H1 (cell line): ENCODE data around the gene SCAMP4. TPM values are rescaled to one million over a fixed set of nuclear protein-coding genes. Genes with fewer than 3 reads are reported as not detected.
A peak's percentile ranks its signal among the peaks of the same experiment; 100 is the strongest.

Experiments used
- CTCF ChIA-PET: fragments of 300-600 bp; sonication (Branson Sonifier 250); formaldehyde crosslinking; loops from one replicate; lab custom pipeline; 2021; ENCODE audit not compliant: partially characterized antibody; lab: Charles Lee
- POLR2A ChIA-PET: fragments of 300-600 bp; sonication (Branson Sonifier 250); formaldehyde crosslinking; loops from one replicate; lab custom pipeline; 2021; ENCODE audit warnings: inconsistent platforms; ENCODE audit not compliant: partially characterized antibody; lab: Charles Lee
- DNase-seq, 2 experiments: peaks; one replicate each; pipeline versions ENCODE4 v3.0.0 to v3.0.0-alpha.2; 2010 to 2022; ENCODE audit warnings: low spot score in 2 of 2, low read depth in 1 of 2, mixed read lengths in 1 of 2
- FAIRE-seq: peaks from 2 replicates; lab custom pipeline; 2011; peaks lifted over from hg19 to GRCh38; lab: Jason Lieb, UNC
- H2AFZ ChIP-seq: 2 replicates; pipeline ENCODE4 v1.8.1; 2012; ENCODE audit warnings: low read length, inconsistent platforms
- H2AK5ac ChIP-seq: 2 replicates; pipeline ENCODE4 v1.6.1; 2013; ENCODE audit warnings: low read depth, low read length
- H2BK120ac ChIP-seq: replicated peaks from 2 replicates; pipeline ENCODE3; 2013; ENCODE audit warnings: low read depth, low read length, inconsistent platforms
- H2BK12ac ChIP-seq: 2 replicates; pipeline ENCODE4 v1.6.1; 2013; ENCODE audit warnings: low read depth, low read length
- H2BK15ac ChIP-seq: 2 replicates; pipeline ENCODE4 v1.6.1; 2013; ENCODE audit warnings: low read length
- H2BK20ac ChIP-seq: 2 replicates; pipeline ENCODE4 v1.6.1; 2013; ENCODE audit warnings: low read length
- H2BK5ac ChIP-seq: 2 replicates; pipeline ENCODE4 v1.6.1; 2013; ENCODE audit warnings: low read depth, low read length
- H3K14ac ChIP-seq: 2 replicates; pipeline ENCODE4 v1.6.1; 2013; ENCODE audit warnings: inconsistent platforms; ENCODE audit not compliant: insufficient read length
- H3K18ac ChIP-seq: 2 replicates; pipeline ENCODE4 v1.6.1; 2013; ENCODE audit warnings: low read length; ENCODE audit errors: extremely low read depth
- H3K23ac ChIP-seq: 2 replicates; pipeline ENCODE4 v1.6.1; 2013; ENCODE audit warnings: inconsistent platforms; ENCODE audit not compliant: insufficient read length
- H3K23me2 ChIP-seq: 2 replicates; pipeline ENCODE4 v1.6.1; 2013; ENCODE audit warnings: low read depth, low read length
- H3K27ac ChIP-seq: 2 replicates; pipeline ENCODE4 v1.6.1; 2011; ENCODE audit warnings: low read depth, low read length, inconsistent platforms
- H3K27me3 ChIP-seq, 4 experiments: replicated peaks in 1 of 4; 1 replicate in 1 of 4; 2 replicates in 3 of 4; pipeline versions ENCODE4 v1.6.1 to v1.8.1; 2011 to 2013; ENCODE audit warnings: low read length in 3 of 4, mild to moderate bottlenecking in 3 of 4, inconsistent platforms in 2 of 4, mixed read lengths in 2 of 4, moderate library complexity in 1 of 4; ENCODE audit not compliant: control insufficient read depth in 3 of 4, insufficient read depth in 3 of 4; ENCODE audit errors: extremely low read depth in 1 of 4
- H3K36me3 ChIP-seq, 4 experiments: 2 replicates each; pipeline versions ENCODE4 v1.6.1 to v1.8.1; 2011 to 2013; ENCODE audit warnings: mild to moderate bottlenecking in 4 of 4, low read length in 3 of 4, moderate library complexity in 2 of 4, control low read depth in 1 of 4, inconsistent platforms in 1 of 4; ENCODE audit not compliant: insufficient read depth in 4 of 4, control insufficient read depth in 2 of 4
- H3K4ac ChIP-seq: replicated peaks from 2 replicates; pipeline ENCODE3; 2013; ENCODE audit warnings: low read length, low read depth, mixed read lengths, inconsistent platforms; ENCODE audit not compliant: insufficient read length
- H3K4me1 ChIP-seq, 4 experiments: replicated peaks in 1 of 4; 1 replicate in 1 of 4; 2 replicates in 3 of 4; pipeline versions ENCODE4 v1.6.1 to v1.8.1; 2011 to 2013; ENCODE audit warnings: low read length in 3 of 4, inconsistent platforms in 2 of 4, mixed read lengths in 1 of 4; ENCODE audit not compliant: insufficient read depth in 4 of 4, control insufficient read depth in 3 of 4
- H3K4me2 ChIP-seq, 2 experiments: 2 replicates each; pipeline versions ENCODE4 v1.6.1 to v1.8.1; 2011 to 2013; ENCODE audit warnings: low read depth in 2 of 2, low read length in 2 of 2, control low read depth in 1 of 2, inconsistent platforms in 1 of 2, mild to moderate bottlenecking in 1 of 2; ENCODE audit not compliant: insufficient read depth in 1 of 2
- H3K4me3 ChIP-seq, 4 experiments: fragments of 200-600, 300-600 bp in 1 of 4; sonication (generic), shearing (Covaris generic), sonication (Bioruptor Twin) in 1 of 4; 2 replicates each; pipeline versions ENCODE4 v1.5.1 to v1.8.1; 2011 to 2016; ENCODE audit warnings: low read length in 4 of 4, low read depth in 3 of 4, control low read depth in 2 of 4, inconsistent platforms in 2 of 4, mild to moderate bottlenecking in 2 of 4, mixed read lengths in 1 of 4, moderate library complexity in 1 of 4; ENCODE audit not compliant: insufficient read depth in 2 of 4; ENCODE audit errors: extremely low read depth in 1 of 4
- H3K56ac ChIP-seq: replicated peaks from 2 replicates; pipeline ENCODE3; 2013; ENCODE audit warnings: low read depth, mild to moderate bottlenecking, mixed read lengths, low read length, inconsistent platforms; ENCODE audit not compliant: insufficient read length
- H3K79me1 ChIP-seq: 2 replicates; pipeline ENCODE4 v1.6.1; 2013; ENCODE audit warnings: low read depth, low read length, control low read depth
- H3K79me2 ChIP-seq, 2 experiments: 2 replicates each; pipeline versions ENCODE4 v1.6.1 to v1.8.1; 2012 to 2013; ENCODE audit warnings: low read length in 2 of 2, mild to moderate bottlenecking in 2 of 2, inconsistent platforms in 1 of 2; ENCODE audit not compliant: insufficient read depth in 2 of 2, control insufficient read depth in 1 of 2
- H3K9ac ChIP-seq, 4 experiments: replicated peaks in 1 of 4; 1 replicate in 1 of 4; 2 replicates in 3 of 4; pipeline versions ENCODE4 v1.6.1 to v1.8.1; 2011 to 2013; ENCODE audit warnings: low read depth in 3 of 4, low read length in 3 of 4, control low read depth in 2 of 4, mild to moderate bottlenecking in 2 of 4, moderate library complexity in 2 of 4, inconsistent platforms in 1 of 4; ENCODE audit errors: extremely low read depth in 1 of 4
- H3K9me3 ChIP-seq, 2 experiments: 2 replicates each; pipeline versions ENCODE4 v1.6.1 to v1.8.1; 2012 to 2013; ENCODE audit warnings: mild to moderate bottlenecking in 2 of 2, moderate library complexity in 2 of 2, control low read depth in 1 of 2, inconsistent platforms in 1 of 2, low read depth in 1 of 2, low read length in 1 of 2, mixed read lengths in 1 of 2; ENCODE audit not compliant: insufficient read depth in 2 of 2
- H4K20me1 ChIP-seq, 2 experiments: replicated peaks in 1 of 2; 2 replicates each; pipeline versions ENCODE3 to v1.8.1; 2011 to 2013; ENCODE audit warnings: inconsistent platforms in 2 of 2, low read length in 2 of 2, mild to moderate bottlenecking in 1 of 2; ENCODE audit not compliant: insufficient read depth in 2 of 2, control insufficient read depth in 1 of 2
- H4K5ac ChIP-seq: 2 replicates; pipeline ENCODE4 v1.6.1; 2013; ENCODE audit warnings: low read length, low read depth, mixed read lengths, inconsistent platforms; ENCODE audit not compliant: insufficient read length
- H4K8ac ChIP-seq: 2 replicates; pipeline ENCODE4 v1.8.0; 2013; ENCODE audit warnings: mild to moderate bottlenecking, moderate library complexity, low read length, inconsistent platforms; ENCODE audit not compliant: insufficient read depth; ENCODE audit errors: extremely low read depth
- H4K91ac ChIP-seq: replicated peaks from 2 replicates; pipeline ENCODE3; 2013; ENCODE audit warnings: low read length, mixed read lengths, inconsistent platforms; ENCODE audit not compliant: insufficient read length
- NANOG ChIP-seq: IDR thresholded peaks from 2 replicates; pipeline ENCODE4 v1.6.1; 2011; ENCODE audit warnings: low read length, low read depth, mild to moderate bottlenecking, inconsistent platforms; ENCODE audit not compliant: insufficient read depth, poor library complexity, severe bottlenecking
- WGBS, 2 experiments: shearing (Covaris generic) in 1 of 2; methylation state at CpG; one replicate each; pipeline versions ENCODE4 v1.1.6 to v1.1.7; 2013 to 2015; ENCODE audit warnings: low lambda C conversion rate in 2 of 2, mixed read lengths in 2 of 2, inconsistent platforms in 1 of 2, low coverage in 1 of 2, missing lambda C conversion rate in 1 of 2; ENCODE audit not compliant: insufficient replicate concordance in 2 of 2, insufficient coverage in 1 of 2, insufficient read length in 1 of 2; ENCODE audit errors: extremely low coverage in 1 of 2, missing lambda C conversion rate in 1 of 2; 5-methylcytosine and 5-hydroxymethylcytosine counted together
- polyA plus RNA-seq, 7 experiments: library from polyadenylated mRNA; depleted of rRNA in 3 of 7; stranded (reverse) in 5 of 7; unstranded in 2 of 7; fragments of >200 nt in 5 of 7; fragments of 200-250 nt in 2 of 7; gene quantifications; 1 replicate in 5 of 7; 2 replicates in 1 of 7; 4 replicates in 1 of 7; pipeline versions ENCODE4 v1.2.1 to v1.2.3, GENCODE V29; 2011 to 2013; ENCODE audit warnings: missing spikeins in 2 of 7, mixed read lengths in 2 of 7
- total RNA-seq: library from RNA; stranded (reverse); fragmentation: NEBNext Ultra II Directional; extraction: Animal tissue kit (Norgen Biotek cat#: 25700); gene quantifications from 2 replicates; pipeline ENCODE4 v1.2.1, GENCODE V29; 2021

The SCAMP4 gene
- total and polyA plus RNA-seq, 2 of the 8 experiments (the other 6 are each of a cell fraction or from before 2014, with no cell fraction given), result 17.1 to 61.4 TPM

DNA sequence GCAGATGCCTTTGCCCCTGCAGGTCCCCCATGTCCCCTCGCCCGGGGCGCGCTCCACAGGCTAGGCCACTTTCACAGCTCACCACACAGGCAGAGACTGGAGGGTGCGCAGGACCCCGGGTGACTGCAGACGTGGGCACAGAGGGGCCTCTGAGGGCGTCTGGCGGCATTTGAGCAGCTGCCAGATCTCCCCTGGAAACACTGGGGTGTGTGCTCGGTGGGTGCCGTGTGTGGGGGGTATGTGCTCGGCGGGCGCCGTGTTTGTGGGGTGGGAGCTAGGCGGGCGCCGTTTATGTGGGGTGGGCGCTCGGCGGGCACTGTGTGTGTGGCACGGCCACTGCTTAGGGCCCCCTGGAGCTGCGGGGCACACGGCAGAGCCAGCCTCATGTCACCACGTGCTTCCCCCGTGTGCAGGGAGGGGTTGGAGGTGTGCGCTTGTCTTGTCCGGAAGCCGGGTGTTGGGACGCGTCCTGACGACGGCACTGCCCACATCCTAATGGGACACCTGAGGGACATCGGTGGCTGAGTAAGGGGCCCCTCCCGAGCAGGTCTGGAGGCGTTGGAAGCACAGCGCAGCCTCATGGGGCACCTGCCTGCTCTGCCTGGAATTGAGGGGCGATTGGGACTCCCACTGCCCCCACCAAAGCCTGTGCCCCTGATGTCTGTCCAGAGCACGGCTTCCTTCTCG, 52.5 kb downstream of the SCAMP4 start:
- FAIRE-seq (no peak), DNase-seq (no peak)
- Histone ChIP-seq H4K5ac (no peak overlapping the region), H3K79me2 (peaks cover 17 to 81% of the 10 kb centered on the region in 2 experiments; a peak in 3 of 4 replicates), H3K23me2 (no peaks in the 10 kb centered on the region), H3K9ac (no peak overlapping the region; a peak in 1 of 7 replicates), H2BK15ac (no peak overlapping the region), H3K18ac (no peak overlapping the region), H2BK5ac (0 out of 2 replicates have a peak overlapping the region, but pooled peaks have one; percentile 39), H3K4me1 (peaks cover 0 to 14% (median 9%) of the 10 kb centered on the region in 4 experiments; a peak in 5 of 7 replicates), H2BK120ac (no peak overlapping the region), H3K27ac (no peak overlapping the region; the same call in 1 of the 2 replicates), H3K9me3 (no peaks in the 10 kb centered on the region), H3K79me1 (peaks cover 23% of the 10 kb centered on the region), H3K36me3 (peaks cover 0 to 2% (median 1%) of the 10 kb centered on the region in 4 experiments; a peak in 3 of 8 replicates), H3K23ac (no peak overlapping the region), H3K4ac (no peak overlapping the region), H4K8ac (no peak overlapping the region), H3K14ac (no peak overlapping the region), H3K4me2 (no peak overlapping the region), H2BK12ac (no peak overlapping the region), H2AK5ac (no peak overlapping the region), H2BK20ac (no peak overlapping the region), H4K91ac (no peak overlapping the region), H2AFZ (no peak overlapping the region), H3K27me3 (no peaks in the 10 kb centered on the region), H4K20me1 (peaks cover 48 to 61% of the 10 kb centered on the region in 2 experiments), H3K4me3 (no peak overlapping the region), H3K56ac (no peak overlapping the region)
- ChIA-PET CTCF (interaction anchor here (0.7 to 2.3 kb wide), 6 partner anchors 9 to 132 kb away, joined by 3 to 23 read pairs (median 3); no protein-coding TSS in a partner anchor), POLR2A (interaction anchor here (1.7 kb wide), 1 partner anchor 10 kb away, joined by 4 read pairs; no protein-coding TSS in a partner anchor)
- WGBS, 2 experiments, result 93% methylated on average over 33 of the region's 40 CpGs; no CpG with 5 or more reads in 1 of the 2 experiments
- TF ChIP-seq NANOG, result no peak
